ENCODE measurements around the gene ART5.
"Not testable (repeated sequence)": the region's sequence is repeated elsewhere in the genome, so short reads cannot be mapped to it uniquely, and the experiment has no call there.

The ART5 gene

DNA sequence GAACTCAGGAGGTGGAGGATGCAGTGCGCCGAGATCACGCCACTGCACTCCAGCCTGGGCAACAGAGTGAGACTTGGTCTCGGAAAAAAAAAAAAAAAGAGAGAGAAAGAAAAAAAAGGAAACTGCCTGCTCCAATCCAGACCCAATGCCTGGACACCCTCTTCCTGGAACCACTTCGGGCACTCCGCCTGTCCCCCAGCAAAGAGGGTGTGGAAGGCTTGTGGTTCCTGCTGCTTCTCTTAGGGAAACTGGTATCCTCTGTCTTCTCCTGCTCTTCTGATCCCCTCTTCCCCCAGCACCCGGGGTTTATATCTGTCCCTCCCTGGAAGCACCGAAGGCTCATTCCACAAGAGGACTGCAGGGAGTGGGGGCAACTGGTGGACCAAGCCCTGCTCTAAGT, 16.5 kb upstream of the ART5 start:
- no peak for DNase-seq (ENCODE audit: extremely low read depth in 1 of 2, low read depth in 1 of 2)

DNA sequence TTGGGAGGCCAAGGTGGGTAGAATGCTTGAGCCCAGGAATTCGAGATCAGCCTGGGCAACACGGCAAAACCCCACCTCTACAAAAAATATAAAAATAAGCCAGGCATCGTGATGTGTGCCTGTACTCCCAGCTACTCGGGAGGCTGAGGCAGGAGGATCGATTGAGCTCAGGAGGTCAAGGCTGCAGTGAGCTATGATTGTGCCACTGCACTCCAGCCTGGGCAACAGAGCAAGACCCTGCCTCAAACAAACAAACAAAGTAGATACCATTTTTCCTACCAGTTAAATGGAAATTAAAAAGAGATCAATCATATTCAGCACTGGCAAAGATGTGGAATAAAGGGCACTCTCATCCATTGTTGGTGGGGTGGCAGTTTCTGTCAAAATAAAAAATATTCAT, 15.5 kb upstream of the ART5 start:
- not testable (repeated sequence) for DNase-seq (ENCODE audit: extremely low read depth in 1 of 2, low read depth in 1 of 2)

DNA sequence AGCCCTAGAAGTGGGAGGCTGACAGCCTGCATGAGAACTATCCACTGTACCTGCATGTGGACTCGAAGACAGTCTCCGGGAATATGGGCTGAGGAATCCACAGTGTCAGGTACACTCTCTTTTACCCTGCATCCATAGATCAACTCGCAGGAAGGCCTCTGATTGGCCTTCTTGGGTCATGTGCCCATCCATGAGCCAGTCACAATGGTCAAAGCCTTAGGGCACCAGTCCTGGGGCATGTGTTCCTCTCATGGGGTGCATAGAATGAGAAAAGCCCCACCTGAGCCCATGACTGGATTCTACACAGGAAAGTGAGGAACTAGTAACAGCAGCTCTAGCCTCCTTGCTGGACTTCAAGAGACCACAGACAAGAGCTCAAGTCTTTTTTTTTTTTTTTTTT, 13.8 kb upstream of the ART5 start:
- no peak for DNase-seq (ENCODE audit: extremely low read depth in 1 of 2, low read depth in 1 of 2)

DNA sequence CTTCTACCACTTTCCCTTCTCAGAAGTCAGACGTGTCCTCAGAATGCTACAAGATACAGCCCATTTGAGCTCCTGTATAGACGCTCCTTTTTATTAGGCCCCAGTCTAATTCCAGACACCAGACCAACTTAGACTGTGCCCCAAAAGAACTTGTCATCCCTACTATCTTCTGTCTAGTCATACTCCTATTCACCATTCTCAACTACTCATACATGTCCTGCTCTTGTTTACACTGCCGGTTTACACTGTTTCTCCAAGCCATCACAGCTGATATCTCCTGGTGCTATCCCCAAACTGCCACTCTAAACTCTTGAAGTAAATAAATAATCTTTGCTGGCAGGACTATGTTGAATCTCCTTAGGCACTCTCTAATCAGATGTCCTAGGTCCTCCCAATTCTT, 10.7 kb upstream of the ART5 start:
- not testable (repeated sequence) for DNase-seq (ENCODE audit: extremely low read depth in 1 of 2, low read depth in 1 of 2)

DNA sequence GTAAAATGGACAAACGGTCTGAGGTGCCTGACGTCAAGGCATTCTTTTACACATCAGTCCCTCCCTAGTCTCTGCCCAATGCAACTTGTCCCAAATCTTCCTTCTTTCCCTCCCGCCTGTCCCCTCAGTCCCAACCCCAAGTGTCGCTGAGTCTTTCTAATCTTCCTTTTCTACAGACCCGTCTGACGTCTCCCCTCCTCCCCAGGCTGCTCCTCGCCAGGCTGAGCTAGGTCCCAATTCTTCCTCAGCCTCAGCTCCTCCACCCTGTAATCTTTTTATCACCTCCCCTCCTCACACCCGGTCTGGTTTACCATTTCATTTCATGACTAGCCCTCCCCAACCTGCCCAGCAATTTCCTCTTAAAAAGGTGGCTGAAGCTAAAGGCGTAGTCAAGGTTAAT, 7.6 kb upstream of the ART5 start:
- not testable (repeated sequence) for DNase-seq (ENCODE audit: extremely low read depth in 1 of 2, low read depth in 1 of 2)

DNA sequence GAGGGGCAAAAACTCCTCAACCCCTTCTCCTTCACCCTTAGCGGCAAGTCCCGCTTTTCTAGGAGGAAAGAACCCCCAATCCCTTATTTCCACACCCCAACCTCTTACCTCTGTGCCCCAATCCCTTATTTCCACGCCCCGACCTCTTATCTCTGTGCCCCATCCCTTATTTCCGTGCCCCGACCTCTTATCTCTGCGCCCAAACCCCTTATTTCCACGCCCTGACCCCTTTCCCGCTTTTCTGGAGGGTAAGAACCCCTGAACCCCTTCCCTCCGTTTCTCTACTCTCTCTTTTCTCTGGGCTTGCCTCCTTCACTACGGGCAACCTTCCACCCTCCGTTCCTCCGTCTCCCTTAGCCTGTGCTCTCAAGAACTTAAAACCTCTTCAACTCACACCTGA, 7.1 kb upstream of the ART5 start:
- DNase-seq (ENCODE audit: extremely low read depth in 1 of 2, low read depth in 1 of 2) = not testable (repeated sequence)

DNA sequence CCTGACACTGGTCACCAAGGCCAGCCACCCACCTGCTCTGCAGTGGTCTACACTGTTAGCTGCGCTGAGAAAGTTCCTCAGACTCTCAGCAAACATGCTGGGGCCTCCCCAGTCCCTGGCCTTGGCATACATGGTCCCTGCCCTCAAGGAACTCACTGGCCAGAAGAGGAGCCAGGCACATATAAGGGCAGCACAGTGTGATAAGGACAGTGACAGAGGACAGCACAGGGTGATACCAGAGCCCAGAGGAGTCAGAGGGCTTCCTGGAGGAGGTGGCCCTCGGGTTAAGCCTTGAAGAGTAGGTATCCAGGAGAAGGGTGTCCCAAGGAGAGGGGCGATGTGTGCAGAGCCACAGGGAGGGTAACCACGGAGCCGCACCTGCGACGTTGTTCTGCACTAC, 3.8 kb upstream of the ART5 start:
- DNase-seq (ENCODE audit: extremely low read depth in 1 of 2, low read depth in 1 of 2) = no peak

DNA sequence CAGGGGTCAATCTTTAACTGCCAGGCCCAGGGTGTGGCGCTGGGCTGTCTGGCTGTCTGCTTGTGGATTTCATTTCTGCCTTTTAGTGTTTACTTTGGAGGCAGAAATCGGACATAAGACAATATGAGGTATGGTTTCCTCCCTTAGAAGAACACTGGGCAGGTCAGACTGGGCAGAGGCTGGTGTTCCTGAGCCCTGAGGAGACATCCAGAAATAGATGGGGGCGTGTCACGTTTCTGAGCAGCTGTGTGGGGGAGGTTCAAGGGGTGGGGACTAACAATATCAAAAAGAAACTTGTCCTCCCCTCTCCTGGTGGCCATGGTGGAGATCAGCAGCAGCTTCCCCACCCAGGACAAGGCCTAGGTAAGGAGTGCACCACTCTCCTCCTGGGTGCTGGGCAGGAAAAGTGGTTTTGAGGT, 3.0 kb upstream of the ART5 start, which contains the start of gene ART1:
Gene ART1, plus strand, starts transcription at position 312 of the 419 bp plus-strand sequence. CDS start 14,086 bp downstream, outside the sequence.
- DNase-seq (ENCODE audit: extremely low read depth in 1 of 2, low read depth in 1 of 2) = no peak

DNA sequence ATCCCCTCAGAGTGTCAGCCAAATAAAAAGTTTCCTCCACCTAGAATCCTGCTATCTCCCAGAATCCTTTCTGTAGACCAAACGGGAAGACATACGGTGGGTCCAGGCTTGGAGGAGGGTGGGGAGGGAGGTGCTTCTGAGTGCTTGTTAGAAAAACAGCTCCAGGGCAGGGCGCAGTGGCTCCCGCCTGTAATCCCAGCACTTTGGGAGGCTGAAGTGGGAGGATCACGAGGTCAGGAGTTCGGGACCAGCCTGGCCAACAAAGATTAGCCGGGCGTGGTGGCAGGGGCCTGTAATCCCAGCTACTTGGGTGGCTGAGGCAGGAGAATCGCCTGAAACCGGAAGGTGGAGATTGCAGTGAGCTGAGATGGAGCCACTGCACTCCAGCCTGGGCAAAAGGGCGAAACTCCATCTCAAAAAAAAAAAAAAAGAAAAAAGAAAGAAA, 1.3 kb upstream of the ART5 start:
- not testable (repeated sequence) for DNase-seq (ENCODE audit: extremely low read depth in 1 of 2, low read depth in 1 of 2)

DNA sequence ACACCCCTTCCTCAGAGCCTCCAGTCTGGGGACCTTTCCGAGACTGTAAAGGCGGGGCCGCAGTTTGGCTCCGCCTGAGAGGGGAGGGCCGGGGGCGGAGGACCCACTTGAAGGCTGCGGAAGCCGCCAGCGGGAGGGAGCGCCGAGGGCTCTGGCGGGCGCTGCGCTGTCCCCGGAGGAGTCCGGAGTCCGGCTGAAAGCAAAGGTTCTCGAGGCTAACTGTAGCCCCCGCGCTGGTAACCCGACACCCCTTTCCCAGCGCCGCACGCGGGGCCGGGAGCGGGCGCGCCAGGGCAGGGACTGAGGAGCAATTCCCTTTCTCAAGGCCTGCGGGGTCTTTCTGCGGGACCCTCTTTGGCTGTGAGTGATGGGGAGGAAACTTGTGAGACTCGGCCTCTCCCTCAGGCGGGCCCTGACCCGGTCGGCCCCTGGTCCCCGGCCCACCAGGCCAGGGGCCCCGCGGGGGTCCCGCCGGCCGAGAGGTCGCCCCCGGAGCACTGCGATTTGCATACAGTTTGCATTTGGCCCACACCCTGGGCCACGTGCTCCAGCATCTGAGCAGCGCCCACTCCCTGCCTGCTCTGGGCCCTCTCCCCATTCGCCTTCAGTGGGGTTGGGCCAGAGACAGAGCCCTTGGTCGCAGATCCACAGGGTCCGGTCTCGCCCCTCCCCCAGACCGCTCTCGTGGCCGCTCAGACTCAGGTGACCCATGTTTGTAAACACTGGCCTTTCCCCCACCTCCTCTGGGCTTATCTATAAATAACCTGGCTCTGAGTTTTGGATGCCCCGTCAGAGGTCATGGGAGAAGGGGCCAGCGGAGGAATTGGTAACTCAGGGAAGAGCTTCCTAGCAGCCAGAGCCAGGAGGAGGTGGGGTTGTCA, 519 bp upstream of the ART5 start:
- DNase-seq (ENCODE audit: extremely low read depth in 1 of 2, low read depth in 1 of 2) = peak; percentile 20 to 45

DNA sequence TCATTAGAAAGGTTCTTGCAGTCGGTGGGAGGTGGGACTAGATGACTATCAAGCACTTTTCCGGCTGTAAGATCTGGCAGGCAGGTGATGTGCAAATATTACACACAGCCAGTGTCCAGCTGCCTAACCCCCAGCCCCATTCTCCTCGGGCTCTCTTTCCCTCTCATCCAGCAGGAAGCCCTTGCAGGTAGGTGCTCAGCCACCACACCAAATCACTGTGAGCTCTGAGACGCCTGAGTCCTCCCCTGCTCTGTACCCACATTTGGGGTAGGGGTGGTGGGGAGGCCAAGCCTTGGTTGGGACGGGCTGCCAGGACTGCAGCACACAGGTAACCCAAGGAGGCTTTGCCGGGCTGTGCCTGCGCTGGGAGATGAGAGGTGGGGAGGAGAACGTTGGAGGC, 601 bp downstream of the ART5 start:
- DNase-seq (ENCODE audit: extremely low read depth in 1 of 2, low read depth in 1 of 2) = no peak

DNA sequence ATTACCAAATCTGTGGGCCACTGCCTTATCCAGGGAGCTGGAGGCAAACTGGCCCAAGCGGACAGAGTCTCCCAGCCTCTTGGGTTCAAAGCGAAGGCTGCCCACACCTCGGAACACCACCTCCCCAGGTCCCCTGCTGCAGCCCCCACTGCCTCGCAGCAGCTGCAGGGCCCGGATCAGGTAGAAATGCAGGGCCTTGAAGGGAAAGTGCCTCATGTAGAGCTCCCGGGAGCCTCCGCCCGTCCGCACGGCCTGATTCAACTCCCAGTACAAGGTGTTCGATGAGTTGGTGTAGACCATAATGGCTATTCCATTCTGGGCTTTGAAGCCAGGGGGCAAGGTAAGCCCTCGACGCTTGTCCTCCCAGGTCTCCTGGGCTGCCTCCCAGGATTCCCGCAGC, 2.0 kb downstream of the ART5 start:
- DNase-seq (ENCODE audit: extremely low read depth in 1 of 2, low read depth in 1 of 2) = no peak

DNA sequence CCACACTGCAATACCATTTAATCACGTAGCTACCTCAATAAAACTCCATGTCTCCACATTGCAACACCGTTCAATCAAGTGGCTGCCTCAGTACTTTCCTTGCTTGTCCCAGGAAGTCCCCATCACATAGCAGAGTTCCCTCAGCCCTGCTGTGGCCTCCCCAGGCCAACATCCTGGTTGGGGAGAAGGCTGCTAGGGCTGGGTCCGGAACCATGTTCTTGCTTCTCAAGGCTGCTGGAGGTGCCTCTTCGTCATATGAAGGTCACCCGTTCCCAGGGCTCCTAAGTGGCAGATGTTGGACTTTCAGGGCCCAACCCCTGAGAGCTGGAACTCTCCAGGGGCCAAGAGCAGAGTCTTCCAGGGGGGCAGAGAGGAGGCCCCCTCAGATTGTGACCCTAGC, 3.3 kb downstream of the ART5 start:
- no peak for DNase-seq (ENCODE audit: extremely low read depth in 1 of 2, low read depth in 1 of 2)

DNA sequence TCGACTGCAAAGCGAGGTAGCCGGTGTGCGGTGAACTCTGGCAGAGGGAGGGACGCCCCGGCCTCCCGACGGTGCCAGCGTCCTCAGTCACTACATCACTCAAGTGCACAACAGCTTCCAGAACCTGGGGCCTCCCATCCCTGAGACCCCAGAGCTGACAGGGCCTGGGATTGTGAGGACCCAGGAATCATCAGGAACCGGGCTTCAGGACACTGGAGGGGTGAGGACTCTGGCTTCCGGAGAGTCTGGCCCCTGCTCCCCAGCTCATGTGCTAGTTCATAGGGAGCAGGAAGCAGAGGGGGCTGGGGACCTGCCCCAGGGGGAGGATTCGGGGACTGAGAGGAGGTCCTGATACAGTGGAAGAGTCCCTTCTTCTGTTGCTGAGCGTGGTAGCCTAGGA, 4.6 kb downstream of the ART5 start:
- DNase-seq (ENCODE audit: extremely low read depth in 1 of 2, low read depth in 1 of 2) = no peak

DNA sequence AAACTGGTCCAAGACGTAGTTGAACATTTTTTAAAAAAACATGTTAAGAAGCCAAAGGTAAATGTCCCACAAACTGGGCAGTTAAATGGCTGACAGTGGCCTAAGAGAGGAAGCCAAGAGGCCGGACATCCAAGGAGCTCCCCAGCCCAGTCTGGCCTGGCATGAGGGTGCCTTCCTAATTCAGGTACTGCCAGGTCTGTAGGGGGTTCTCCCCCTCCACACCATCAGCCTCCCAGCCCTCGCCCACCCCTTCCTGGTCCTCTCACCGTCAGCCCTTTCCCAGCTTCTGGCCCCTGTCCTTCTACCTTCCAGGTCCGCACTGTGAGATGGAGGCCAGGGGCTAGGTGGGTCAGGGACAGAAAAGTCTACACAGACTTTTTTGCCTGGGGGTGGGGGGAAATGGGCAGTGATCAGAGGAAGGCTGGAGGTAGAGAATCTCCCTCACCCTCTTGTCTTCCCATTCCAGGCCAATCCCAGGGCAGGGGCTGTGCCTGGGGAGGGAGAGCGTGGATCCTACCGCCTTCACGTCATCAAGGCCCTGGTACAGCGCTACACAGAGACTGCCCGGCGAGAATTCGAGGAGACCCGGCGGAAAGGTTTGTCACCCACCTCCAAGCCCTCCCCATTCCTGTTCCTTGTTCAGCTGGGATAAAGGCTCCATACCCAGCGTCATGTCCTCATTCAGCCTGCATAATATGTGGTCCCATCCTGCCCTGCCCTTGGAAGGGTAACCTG, 6.0 kb downstream of the ART5 start:
- no peak for DNase-seq (ENCODE audit: extremely low read depth in 1 of 2, low read depth in 1 of 2)

DNA sequence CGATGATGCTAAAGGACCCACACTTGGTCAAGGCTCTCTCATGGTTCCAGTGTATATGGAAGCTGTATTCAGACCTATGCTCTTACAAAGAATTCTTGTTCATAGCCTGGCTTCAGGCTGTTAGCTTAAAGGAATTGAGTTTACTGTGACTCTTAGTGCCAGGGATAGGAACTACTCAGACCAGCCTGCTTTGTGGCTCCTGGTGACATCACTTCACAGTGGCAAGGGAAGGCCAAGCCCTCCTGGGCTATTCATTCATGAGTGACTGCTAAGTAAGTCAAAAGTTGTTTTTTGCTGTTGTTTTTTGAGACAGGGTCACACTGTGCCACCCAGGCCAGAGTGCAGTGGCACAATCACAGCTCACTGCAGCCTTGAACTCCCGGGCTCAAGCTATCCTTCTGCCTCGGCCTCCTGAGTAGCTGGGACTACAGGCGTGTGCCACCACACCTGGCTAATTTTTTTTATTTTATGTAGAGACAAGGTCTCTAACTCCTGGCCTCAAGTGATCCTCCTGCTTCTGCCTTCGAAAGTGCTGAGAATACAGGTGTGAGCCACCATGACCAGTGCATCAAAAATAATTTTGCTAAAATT, 9.6 kb downstream of the ART5 start:
- DNase-seq (ENCODE audit: extremely low read depth in 1 of 2, low read depth in 1 of 2) = no peak

DNA sequence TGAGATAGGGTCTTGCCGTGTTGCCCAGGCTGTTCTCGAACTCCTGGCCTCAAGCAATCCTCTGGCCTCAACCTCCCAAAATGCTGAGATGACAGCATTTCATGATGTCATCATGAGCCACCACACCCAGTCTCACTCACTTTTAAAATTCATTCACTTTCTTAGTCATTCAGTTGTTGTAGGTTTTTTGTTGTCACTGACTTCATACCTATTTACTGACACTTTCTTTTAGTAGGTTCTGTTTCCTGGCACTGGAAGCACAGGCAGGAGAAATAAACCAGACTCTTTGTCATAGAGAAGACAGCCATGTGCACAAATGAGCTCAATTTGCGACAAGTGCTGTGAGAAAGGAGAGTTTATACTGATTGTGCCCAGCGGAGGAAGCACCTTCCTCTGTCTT, 10.5 kb downstream of the ART5 start:
- DNase-seq (ENCODE audit: extremely low read depth in 1 of 2, low read depth in 1 of 2) = no peak

DNA sequence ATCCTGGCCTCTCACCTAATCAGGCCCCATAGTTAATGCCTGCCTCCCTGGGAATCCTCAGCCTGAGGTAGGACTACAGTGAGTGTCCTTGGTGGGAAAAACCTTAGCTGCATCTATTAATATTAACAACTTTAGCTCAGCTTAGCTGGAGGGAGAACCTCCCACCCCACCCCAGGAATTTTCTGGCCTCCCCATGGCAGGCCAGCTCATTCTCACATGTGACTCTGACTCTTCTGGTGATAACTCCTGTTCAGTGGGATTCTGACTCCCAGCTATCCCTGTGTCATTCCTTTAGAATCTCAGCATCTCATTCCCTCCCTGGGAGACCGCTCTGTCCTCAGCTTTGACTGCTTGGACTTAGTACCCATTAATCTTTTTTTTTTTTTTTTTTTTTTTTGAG, 14.5 kb downstream of the ART5 start:
- no peak for DNase-seq (ENCODE audit: extremely low read depth in 1 of 2, low read depth in 1 of 2)

DNA sequence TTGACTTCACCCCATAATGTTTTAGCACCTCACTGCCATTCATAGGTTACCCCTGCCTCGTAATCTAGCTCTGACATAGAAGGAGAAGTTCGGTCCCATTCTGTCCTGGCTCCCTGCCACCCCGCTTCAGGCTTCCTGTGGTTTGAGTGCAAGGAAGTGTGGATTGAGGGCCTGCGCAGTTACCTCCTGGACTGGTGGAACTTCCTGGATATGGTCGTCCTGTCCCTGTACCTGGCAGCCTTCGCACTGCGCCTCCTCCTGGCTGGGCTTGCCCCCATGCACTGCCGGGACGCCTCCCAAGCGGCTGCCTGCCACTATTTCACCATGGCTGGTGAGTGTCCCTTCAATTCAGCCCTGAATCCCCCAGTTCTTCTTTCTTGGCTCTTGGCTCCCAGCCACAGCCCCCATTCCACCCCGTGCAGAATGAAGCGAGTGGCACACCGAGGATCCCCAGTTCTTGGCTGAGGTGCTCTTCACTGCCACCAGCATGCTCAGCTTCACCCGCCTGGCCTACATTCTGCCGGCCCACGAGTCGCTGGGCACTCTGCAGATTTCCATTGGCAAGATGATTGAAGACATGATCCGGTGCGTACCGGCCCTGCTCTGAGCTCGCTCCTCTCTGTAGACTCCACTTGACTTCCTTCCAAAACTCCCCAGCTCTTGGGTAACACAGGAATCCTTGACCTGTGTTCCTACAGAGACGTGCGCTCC, 15.4 kb downstream of the ART5 start:
- no peak for DNase-seq (ENCODE audit: extremely low read depth in 1 of 2, low read depth in 1 of 2)

DNA sequence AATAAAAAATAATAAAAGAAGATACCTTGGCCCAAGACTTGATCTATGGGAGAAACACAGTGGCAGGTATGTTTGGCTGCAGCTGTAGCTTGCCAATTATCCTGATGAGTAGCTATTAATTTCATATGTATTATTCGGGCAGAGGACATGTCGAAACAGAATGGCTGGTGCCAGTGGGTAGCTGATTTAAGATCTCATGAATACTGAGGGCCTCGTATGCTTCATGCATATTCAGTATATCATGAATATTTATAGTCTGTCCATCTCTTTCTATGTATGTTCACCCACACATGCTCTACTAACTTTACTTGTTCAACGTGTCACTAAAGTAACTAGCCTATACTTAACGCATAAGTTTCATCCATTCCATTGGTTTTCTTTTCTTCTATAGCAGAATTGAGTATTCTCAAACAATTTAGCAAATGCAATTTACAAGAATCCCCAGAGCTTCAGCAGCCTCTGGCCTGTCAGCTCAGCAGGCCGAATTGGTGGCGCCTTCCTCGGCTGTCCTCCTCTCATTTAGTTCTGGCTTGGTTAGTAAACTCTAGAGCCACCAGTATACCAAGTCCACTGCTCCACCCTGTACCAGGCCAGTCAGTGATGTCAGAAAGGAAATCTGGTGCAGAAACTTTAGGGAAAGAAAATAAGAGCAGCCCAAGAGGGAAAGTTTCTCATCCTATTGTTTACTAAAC, 17.9 kb downstream of the ART5 start:
- no peak for DNase-seq (ENCODE audit: extremely low read depth in 1 of 2, low read depth in 1 of 2)

All from stimulated activated CD8-positive, alpha-beta memory T cell treated with anti-CD3 and anti-CD28 coated beads, Interleukin-7, amount 100 ng/mL, for 48 hours (primary cell).